ENCODE data around the gene AP2A2. TPM values are rescaled to one million over a fixed set of nuclear protein-coding genes. Genes with fewer than 3 reads are reported as not detected.

The AP2A2 gene
- total RNA-seq, 1 donor from 2014 or later = 105 TPM

- Mint-ChIP-seq H3K27ac (ENCODE audit: unreplicated experiment) (no peak overlapping the region), H3K36me3 (ENCODE audit: low read depth, unreplicated experiment) (peaks cover 21% of the 10 kb centered on the region), H3K27me3 (ENCODE audit: low read depth, unreplicated experiment) (no peaks in the 10 kb centered on the region), H3K9me3 (ENCODE audit: unreplicated experiment) (no peaks in the 10 kb centered on the region), H3K4me3 (ENCODE audit: unreplicated experiment) (no peak overlapping the region), H3K4me1 (ENCODE audit: low read depth, unreplicated experiment) (no peaks in the 10 kb centered on the region)
- H2AFZ ChIP-seq (ENCODE audit: low read depth, low read length) = no peak overlapping the region
- H3K4me2 ChIP-seq (ENCODE audit: low read length) = no peak overlapping the region
- peaks cover 12% of the 10 kb centered on the region for H3K79me2 ChIP-seq (ENCODE audit: insufficient read depth, low read length)
- FAIRE-seq (no peak), DNase-seq (ENCODE audit: low read depth) (no peak)
- H3K27ac ChIP-seq (ENCODE audit: low read depth, low read length) = no peak overlapping the region
- no peak overlapping the region for H3K4me3 ChIP-seq (ENCODE audit: insufficient read depth, low read depth, low read length)
- TF ChIP-seq EZH2 (IDR thresholded peaks at IDR 0.05; ENCODE audit: insufficient read depth, low read length) (no peak), CTCF (IDR thresholded peaks at IDR 0.05; ENCODE audit: insufficient read depth, low read depth, low read length) (no peak)
- H3K9me3 ChIP-seq (ENCODE audit: insufficient read depth, low read depth, low read length) = no peaks in the 10 kb centered on the region
- H3K4me1 ChIP-seq (ENCODE audit: insufficient read depth, low read length) = no peaks in the 10 kb centered on the region
- peaks cover 16% of the 10 kb centered on the region for H3K36me3 ChIP-seq (ENCODE audit: insufficient read depth, low read length)
- H4K20me1 ChIP-seq (ENCODE audit: insufficient read depth, low read length) = peaks cover 62% of the 10 kb centered on the region
- H3K27me3 ChIP-seq (ENCODE audit: insufficient read depth, low read length) = no peaks in the 10 kb centered on the region
- no peak overlapping the region for H3K9ac ChIP-seq (ENCODE audit: low read length)
These were observed 80.3 kb downstream of the AP2A2 start for GRCh38 chr11:1005928-1006327.

DNA sequence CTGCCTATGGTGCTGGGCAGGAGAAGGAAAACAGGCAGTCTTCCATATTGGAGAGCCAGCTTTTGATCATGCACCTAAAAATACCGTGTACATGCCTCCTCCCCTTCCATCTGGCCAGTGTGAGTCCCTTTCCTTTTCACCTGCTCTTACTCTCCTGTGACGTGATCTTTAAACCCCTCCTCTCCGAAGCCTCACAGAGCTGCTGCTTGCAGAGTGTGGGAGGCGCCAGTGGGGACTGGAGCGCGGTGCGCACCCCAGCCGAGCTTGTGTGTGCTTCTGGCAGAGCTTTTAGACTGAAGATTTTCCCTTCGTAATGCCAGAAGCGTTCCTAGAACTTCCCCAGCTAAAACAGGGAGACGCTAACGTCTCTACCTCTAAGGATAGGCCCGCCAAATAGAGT is 81.1 kb downstream of the AP2A2 start:
- peaks cover 16% of the 10 kb centered on the region for H3K36me3 ChIP-seq (ENCODE audit: insufficient read depth, low read length)
- peak overlapping the region; percentile 63 for H3K27ac Mint-ChIP-seq (ENCODE audit: unreplicated experiment)
- no peak overlapping the region for H3K27ac ChIP-seq (ENCODE audit: low read depth, low read length)
- peaks cover 54% of the 10 kb centered on the region for H4K20me1 ChIP-seq (ENCODE audit: insufficient read depth, low read length)
- no peak overlapping the region for H3K4me2 ChIP-seq (ENCODE audit: low read length)
- H3K4me3 Mint-ChIP-seq (ENCODE audit: unreplicated experiment) = no peak overlapping the region
- no peak overlapping the region for H3K9ac ChIP-seq (ENCODE audit: low read length)
- H3K4me1 Mint-ChIP-seq (ENCODE audit: low read depth, unreplicated experiment) = no peaks in the 10 kb centered on the region
- no peak overlapping the region for H3K4me3 ChIP-seq (ENCODE audit: insufficient read depth, low read depth, low read length)
- H3K36me3 Mint-ChIP-seq (ENCODE audit: low read depth, unreplicated experiment) = peaks cover 15% of the 10 kb centered on the region
- peaks cover 6% of the 10 kb centered on the region for H3K79me2 ChIP-seq (ENCODE audit: insufficient read depth, low read length)
- FAIRE-seq = no peak
- no peaks in the 10 kb centered on the region for H3K9me3 ChIP-seq (ENCODE audit: insufficient read depth, low read depth, low read length)
- no peak for DNase-seq (ENCODE audit: low read depth)
- no peaks in the 10 kb centered on the region for H3K27me3 Mint-ChIP-seq (ENCODE audit: low read depth, unreplicated experiment)
- TF ChIP-seq CTCF (IDR thresholded peaks at IDR 0.05; ENCODE audit: insufficient read depth, low read depth, low read length) = no peak
- TF ChIP-seq EZH2 (IDR thresholded peaks at IDR 0.05; ENCODE audit: insufficient read depth, low read length) = no peak
- H3K9me3 Mint-ChIP-seq (ENCODE audit: unreplicated experiment) = no peaks in the 10 kb centered on the region
- H2AFZ ChIP-seq (ENCODE audit: low read depth, low read length) = no peak overlapping the region
- H3K27me3 ChIP-seq (ENCODE audit: insufficient read depth, low read length) = no peaks in the 10 kb centered on the region
- H3K4me1 ChIP-seq (ENCODE audit: insufficient read depth, low read length) = no peaks in the 10 kb centered on the region

DNA sequence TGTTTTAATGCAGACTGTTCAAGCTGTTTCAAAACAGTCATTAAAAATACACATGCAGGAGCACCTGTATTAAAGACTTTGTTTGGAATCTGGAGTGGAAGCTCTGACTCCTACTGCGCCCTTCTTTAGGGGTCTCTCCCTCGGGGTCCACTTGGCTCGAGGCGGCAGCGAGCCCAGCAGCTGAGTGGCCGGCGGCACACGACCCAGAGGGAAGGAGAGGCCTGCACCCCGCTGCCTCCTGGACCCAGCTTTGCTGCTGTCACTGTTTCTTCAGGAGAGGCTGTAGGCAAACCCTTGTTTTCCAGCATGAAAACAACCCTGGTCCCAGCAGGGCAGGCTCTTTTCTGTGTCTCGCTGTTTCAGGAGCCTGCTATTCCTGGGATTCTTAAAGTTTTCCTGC is 81.6 kb downstream of the AP2A2 start:
- Mint-ChIP-seq H3K4me3 (ENCODE audit: unreplicated experiment) (no peak overlapping the region), H3K36me3 (ENCODE audit: low read depth, unreplicated experiment) (peaks cover 12% of the 10 kb centered on the region), H3K4me1 (ENCODE audit: low read depth, unreplicated experiment) (no peaks in the 10 kb centered on the region), H3K27ac (ENCODE audit: unreplicated experiment) (no peak overlapping the region), H3K9me3 (ENCODE audit: unreplicated experiment) (no peaks in the 10 kb centered on the region), H3K27me3 (ENCODE audit: low read depth, unreplicated experiment) (no peaks in the 10 kb centered on the region)
- no peaks in the 10 kb centered on the region for H3K9me3 ChIP-seq (ENCODE audit: insufficient read depth, low read depth, low read length)
- H3K9ac ChIP-seq (ENCODE audit: low read length) = no peak overlapping the region
- FAIRE-seq (no peak), DNase-seq (ENCODE audit: low read depth) (no peak)
- no peaks in the 10 kb centered on the region for H3K27me3 ChIP-seq (ENCODE audit: insufficient read depth, low read length)
- H3K4me1 ChIP-seq (ENCODE audit: insufficient read depth, low read length) = no peaks in the 10 kb centered on the region
- H4K20me1 ChIP-seq (ENCODE audit: insufficient read depth, low read length) = peaks cover 48% of the 10 kb centered on the region
- H3K4me2 ChIP-seq (ENCODE audit: low read length) = no peak overlapping the region
- no peak for TF ChIP-seq EZH2 (IDR thresholded peaks at IDR 0.05; ENCODE audit: insufficient read depth, low read length)
- no peak for TF ChIP-seq CTCF (IDR thresholded peaks at IDR 0.05; ENCODE audit: insufficient read depth, low read depth, low read length)
- peaks cover 4% of the 10 kb centered on the region for H3K79me2 ChIP-seq (ENCODE audit: insufficient read depth, low read length)
- no peak overlapping the region for H3K4me3 ChIP-seq (ENCODE audit: insufficient read depth, low read depth, low read length)
- no peak overlapping the region for H3K27ac ChIP-seq (ENCODE audit: low read depth, low read length)
- peaks cover 16% of the 10 kb centered on the region for H3K36me3 ChIP-seq (ENCODE audit: insufficient read depth, low read length)
- H2AFZ ChIP-seq (ENCODE audit: low read depth, low read length) = no peak overlapping the region
